Ovary (tissue), 9 donors: ENCODE measurements around the gene ARPC5L. TPM values are rescaled to one million over a fixed set of nuclear protein-coding genes. Genes with fewer than 3 reads are reported as not detected.
A peak's percentile ranks its signal among the peaks of the same experiment; 100 is the strongest.

Experiments used
- DNase-seq, 5 donors: peaks; one replicate each; pipeline ENCODE4 v3.0.0-alpha.2; 2019 to 2020
- H3K27ac ChIP-seq, 2 donors: fragments of 200-600 bp; one replicate each; pipeline versions ENCODE4 v1.5.1 to v1.8.0; 2019 to 2022
- H3K27me3 ChIP-seq: fragments of 200-600 bp; one replicate; pipeline ENCODE4 v1.8.0; 2022
- H3K36me3 ChIP-seq: fragments of 200-600 bp; sonication (generic); one replicate; pipeline ENCODE4 v1.5.1; 2019
- H3K4me1 ChIP-seq: one replicate; pipeline ENCODE4 v1.8.1; 2013; ENCODE audit warnings: mild to moderate bottlenecking, moderate library complexity; ENCODE audit not compliant: insufficient read depth
- H3K4me3 ChIP-seq: fragments of 200-600 bp; sonication (generic); one replicate; pipeline ENCODE4 v1.5.1; 2017
- H3K9me3 ChIP-seq, 2 donors: fragments of 200-600 bp in 1 of 2; sonication (generic) in 1 of 2; one replicate each; pipeline versions ENCODE4 v1.5.1 to v1.8.1; 2013 to 2019; ENCODE audit warnings: mild to moderate bottlenecking in 1 of 2, moderate library complexity in 1 of 2
- CTCF ChIP-seq, 3 donors: fragments of 450-650 bp in 2 of 3; fragments of 200-600 bp in 1 of 3; IDR thresholded peaks; one replicate each; pipeline versions ENCODE4 v1.5.1 to v1.8.0; 2016 to 2022; ENCODE audit warnings: antibody characterized with exemption in 3 of 3, mild to moderate bottlenecking in 1 of 3
- EP300 ChIP-seq: sonication (generic); formaldehyde crosslinking; IDR thresholded peaks from one replicate; pipeline ENCODE4 v1.6.1; 2017; ENCODE audit warnings: antibody characterized with exemption
- POLR2A ChIP-seq: fragments of 450-650 bp; IDR thresholded peaks from one replicate; pipeline ENCODE4 v1.6.1; 2017; ENCODE audit warnings: antibody characterized with exemption, mild to moderate bottlenecking, moderate library complexity
- WGBS, 3 donors: extraction: QIAGEN DNeasy Blood & Tissue Kit in 1 of 3; methylation state at CpG; one replicate each; pipeline versions ENCODE4 v1.1.5 to v1.1.7; 2013 to 2017; 5-methylcytosine and 5-hydroxymethylcytosine counted together
- intact Hi-C, 4 donors: fragments of 100-400 bp; cut with DNase I; formaldehyde crosslinking; loops; one replicate each; pipeline versions ENCODE4 v1.11.0 to v1.15.1; 2022 to 2023
- polyA plus RNA-seq, 2 donors: library from polyadenylated mRNA; stranded (reverse); fragments of 200-250 nt in 1 of 2; fragments of 350-450 nt in 1 of 2; fragmentation: Illumina TruSeq in 1 of 2; extraction: RNeasy Lipid Tissue Mini Kit (QIAGEN cat#74804) in 1 of 2; gene quantifications; one replicate each; pipeline ENCODE4 v1.2.3, GENCODE V29; 2013 to 2014
- total RNA-seq, 7 donors: library from RNA; depleted of rRNA in 2 of 7; stranded (reverse); fragments of >200 nt in 2 of 7; fragmentation: NEBNext Ultra II Directional in 3 of 7; extraction: Animal tissue kit (Norgen Biotek cat#: 25700) in 3 of 7; gene quantifications; one replicate each; pipeline versions ENCODE4 v1.1.0 to v1.2.4, GENCODE V29; 2016 to 2023
- donor health status: DM: no; HTN: no; CAD: no; lungs with moderate emphysema.
- donor health status: DM: no; HTN: no; CAD: no.
- donor health status: Bipolar disorder and iron deficiency.
- donor health status: DM: yes; HTN: yes; CAD: no.
- donor health status: DM: no; HTN: no; CAD: no.
- donor health status: DM: yes; HTN: yes; CAD: no.

Gene ARPC5L
- total and polyA plus RNA-seq, 9 donors = 8.5 to 27.0 (median 16.6) TPM

GRCh38 chr9:124890179-124890578 lies 28.2 kb downstream of the ARPC5L start:
- Histone ChIP-seq H3K4me1 (no peaks in the 10 kb centered on the region), H3K9me3 (no peaks in the 10 kb centered on the region), H3K27me3 (no peaks in the 10 kb centered on the region), H3K4me3 (no peak overlapping the region), H3K36me3 (no peaks in the 10 kb centered on the region), H3K27ac (no peak overlapping the region)
- TF ChIP-seq EP300 (no peak), POLR2A (no peak), CTCF (IDR thresholded peaks at IDR 0.05) (no peak)
- no peak for DNase-seq
- intact Hi-C loops = no loop called here
- 92 to 94% (median 92%) methylated on average over 7 of the region's 7 CpGs for WGBS, 3 donors

GRCh38 chr9:124894035-124894740 lies 32.3 kb downstream of the ARPC5L start:
- Histone ChIP-seq H3K9me3 (no peaks in the 10 kb centered on the region), H3K4me1 (no peaks in the 10 kb centered on the region), H3K27me3 (no peaks in the 10 kb centered on the region), H3K27ac (no peak overlapping the region), H3K36me3 (no peaks in the 10 kb centered on the region), H3K4me3 (no peak overlapping the region)
- intact Hi-C loops = no loop called here
- no peak for TF ChIP-seq POLR2A
- TF ChIP-seq CTCF (IDR thresholded peaks at IDR 0.05) = no peak
- no peak for TF ChIP-seq EP300
- DNase-seq = peak in 1 of 5 donors; percentile 8
- WGBS, 3 donors = 85 to 88% (median 87%) methylated on average over 9 of the region's 9 CpGs

GRCh38 chr9:124894741-124895170 lies 32.8 kb downstream of the ARPC5L start:
- Histone ChIP-seq H3K9me3 (no peaks in the 10 kb centered on the region), H3K27ac (no peak overlapping the region), H3K27me3 (no peaks in the 10 kb centered on the region), H3K4me3 (no peak overlapping the region), H3K36me3 (no peaks in the 10 kb centered on the region), H3K4me1 (no peaks in the 10 kb centered on the region)
- DNase-seq = peak in 1 of 5 donors; percentile 13
- TF ChIP-seq CTCF (IDR thresholded peaks at IDR 0.05) = no peak
- TF ChIP-seq POLR2A = no peak
- TF ChIP-seq EP300 = no peak
- intact Hi-C loops = no loop called here

- intact Hi-C loops = no loop called here
- Histone ChIP-seq H3K36me3 (no peaks in the 10 kb centered on the region), H3K9me3 (no peaks in the 10 kb centered on the region), H3K27me3 (no peaks in the 10 kb centered on the region), H3K4me1 (no peaks in the 10 kb centered on the region), H3K4me3 (no peak overlapping the region), H3K27ac (no peak overlapping the region)
- DNase-seq = peak in 1 of 5 donors; percentile 4
- 41 to 62% (median 61%) methylated on average over 6 of the region's 6 CpGs for WGBS, 3 donors
- TF ChIP-seq EP300 (no peak), CTCF (IDR thresholded peaks at IDR 0.05) (no peak), POLR2A (no peak)
These were observed 35.9 kb downstream of the ARPC5L start for GRCh38 chr9:124897570-124898460.
